ENCODE results near the gene AP1S1. TPM values are rescaled to one million over a fixed set of nuclear protein-coding genes. Genes with fewer than 3 reads are reported as not detected.

Gene AP1S1
- total and polyA plus RNA-seq, 2 of the 13 experiments (the other 11 are each of a cell fraction or from before 2014, with no cell fraction given) = 57.5 to 68.1 TPM

DNA sequence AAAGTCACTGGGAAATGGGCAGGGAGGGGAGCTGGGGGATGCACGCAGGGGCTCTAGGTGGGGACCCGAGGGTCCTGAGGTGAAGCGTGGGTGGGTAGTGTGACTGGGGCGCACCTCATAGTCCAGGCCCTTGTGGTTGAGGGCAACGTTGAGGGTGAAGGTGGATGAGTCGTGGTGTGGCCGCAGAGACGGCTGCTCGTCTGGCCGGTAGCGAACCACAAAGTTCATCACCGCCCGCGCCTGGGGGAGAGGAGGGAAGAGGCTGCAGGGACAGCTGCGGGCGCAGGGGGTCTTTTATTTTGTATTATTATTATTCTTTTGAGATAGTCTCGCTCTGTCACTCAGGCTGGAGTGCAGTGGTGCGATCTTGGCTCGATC is 52.4 kb downstream of the AP1S1 start:
- H3K27ac ChIP-seq (ENCODE audit: extremely low read length, insufficient read depth, low read length) = no peak overlapping the region
- H3K9me3 ChIP-seq (ENCODE audit: low read length) = no peaks in the 10 kb centered on the region
- no TSS peak for BruUV-seq (replicated peaks)
- no peak overlapping the region for H3K9ac ChIP-seq (ENCODE audit: insufficient read depth, low read depth, low read length)
- intact Hi-C loops (cut with micrococcal nuclease; ENCODE audit: unreplicated experiment) (no loop called here), in situ Hi-C loops (cut with HindIII; ENCODE audit: extremely low pct_ligation_motif_present, low pct_unique_long_range_greater_than_20kb) (no loop called here)
- WGBS (ENCODE audit: low lambda C conversion rate) = 94% methylated on average over 18 of the region's 19 CpGs
- H3K4me3 ChIP-seq (replicated peaks in 1 of 3; ENCODE audit: insufficient read depth in 1 of 3, low read depth in 2 of 3, low read length in 3 of 3) = no peak overlapping the region
- ATAC-seq (no peak), DNase-seq (ENCODE audit: low spot score) (no peak), FAIRE-seq (no peak)
- H3K4me2 ChIP-seq (ENCODE audit: low read depth, low read length) = no peak overlapping the region
- H3K36me3 ChIP-seq (replicated peaks in 1 of 2; ENCODE audit: control insufficient read depth in 1 of 2, insufficient read depth in 2 of 2, low read length in 2 of 2) = peaks cover 12 to 23% of the 10 kb centered on the region in 2 experiments; a peak in 4 of 5 replicates
- H3K4me1 ChIP-seq (ENCODE audit: insufficient read depth, low read length) = peaks cover 19% of the 10 kb centered on the region
- POLR2A ChIA-PET = interaction anchor here (0.6 to 11.6 kb wide), 3 partner anchors 9 to 93 kb away, joined by 3 to 202 read pairs (median 6); partner anchors contain the start of genes CLDN15, PLOD3 and ZNHIT1
- H3K79me2 ChIP-seq (ENCODE audit: insufficient read depth, low read length) = no peaks in the 10 kb centered on the region
- CTCF ChIA-PET (ENCODE audit: low intra/inter-chr PET ratio, low total read pairs) = no interaction called here
- H4K20me1 ChIP-seq (ENCODE audit: insufficient read depth, low read length) = no peaks in the 10 kb centered on the region
- no peak overlapping the region for H2AFZ ChIP-seq (ENCODE audit: low read length)
- no peaks in the 10 kb centered on the region for H3K27me3 ChIP-seq (ENCODE audit: control insufficient read depth in 1 of 2, insufficient read depth in 2 of 2, low read length in 2 of 2)
- TF ChIP-seq, protein P1, sequence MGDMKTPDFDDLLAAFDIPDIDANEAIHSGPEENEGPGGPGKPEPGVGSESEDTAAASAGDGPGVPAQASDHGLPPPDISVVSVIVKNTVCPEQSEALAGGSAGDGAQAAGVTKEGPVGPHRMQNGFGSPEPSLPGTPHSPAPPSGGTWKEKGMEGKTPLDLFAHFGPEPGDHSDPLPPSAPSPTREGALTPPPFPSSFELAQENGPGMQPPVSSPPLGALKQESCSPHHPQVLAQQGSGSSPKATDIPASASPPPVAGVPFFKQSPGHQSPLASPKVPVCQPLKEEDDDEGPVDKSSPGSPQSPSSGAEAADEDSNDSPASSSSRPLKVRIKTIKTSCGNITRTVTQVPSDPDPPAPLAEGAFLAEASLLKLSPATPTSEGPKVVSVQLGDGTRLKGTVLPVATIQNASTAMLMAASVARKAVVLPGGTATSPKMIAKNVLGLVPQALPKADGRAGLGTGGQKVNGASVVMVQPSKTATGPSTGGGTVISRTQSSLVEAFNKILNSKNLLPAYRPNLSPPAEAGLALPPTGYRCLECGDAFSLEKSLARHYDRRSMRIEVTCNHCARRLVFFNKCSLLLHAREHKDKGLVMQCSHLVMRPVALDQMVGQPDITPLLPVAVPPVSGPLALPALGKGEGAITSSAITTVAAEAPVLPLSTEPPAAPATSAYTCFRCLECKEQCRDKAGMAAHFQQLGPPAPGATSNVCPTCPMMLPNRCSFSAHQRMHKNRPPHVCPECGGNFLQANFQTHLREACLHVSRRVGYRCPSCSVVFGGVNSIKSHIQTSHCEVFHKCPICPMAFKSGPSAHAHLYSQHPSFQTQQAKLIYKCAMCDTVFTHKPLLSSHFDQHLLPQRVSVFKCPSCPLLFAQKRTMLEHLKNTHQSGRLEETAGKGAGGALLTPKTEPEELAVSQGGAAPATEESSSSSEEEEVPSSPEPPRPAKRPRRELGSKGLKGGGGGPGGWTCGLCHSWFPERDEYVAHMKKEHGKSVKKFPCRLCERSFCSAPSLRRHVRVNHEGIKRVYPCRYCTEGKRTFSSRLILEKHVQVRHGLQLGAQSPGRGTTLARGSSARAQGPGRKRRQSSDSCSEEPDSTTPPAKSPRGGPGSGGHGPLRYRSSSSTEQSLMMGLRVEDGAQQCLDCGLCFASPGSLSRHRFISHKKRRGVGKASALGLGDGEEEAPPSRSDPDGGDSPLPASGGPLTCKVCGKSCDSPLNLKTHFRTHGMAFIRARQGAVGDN (CRISPR knock-in tag; IDR thresholded peaks at IDR 0.05) = no peak
- no peak for TF ChIP-seq BRD4 (CRISPR knock-in tag; IDR thresholded peaks at IDR 0.05)
- TF ChIP-seq ZNF619 (CRISPR knock-in tag; IDR thresholded peaks at IDR 0.05) = no peak
- TF ChIP-seq PHB2 (IDR thresholded peaks at IDR 0.05; ENCODE audit: partially characterized antibody) = no peak
- no peak for TF ChIP-seq ZNF30 (CRISPR knock-in tag; IDR thresholded peaks at IDR 0.05)
- TF ChIP-seq TARDBP (CRISPR knock-in tag; IDR thresholded peaks at IDR 0.05) = no peak
- TF ChIP-seq ZSCAN29 (CRISPR knock-in tag; conservative IDR thresholded peaks at IDR 0.05) = no peak
- peak; percentile 6 for TF ChIP-seq AGO2 (optimal IDR thresholded peaks at IDR 0.05; ENCODE audit: low read depth, low read length)
- no peak for TF ChIP-seq NFIC (IDR thresholded peaks at IDR 0.05; ENCODE audit: low read length)
- TF ChIP-seq RBFOX2 (IDR thresholded peaks at IDR 0.05; ENCODE audit: low read depth, low read length) = 0 out of 2 replicates have a peak, but pooled peaks have one; percentile 53
- no peak for TF ChIP-seq NR3C1 (CRISPR knock-in tag; IDR thresholded peaks at IDR 0.05)
- TF ChIP-seq, protein P2, sequence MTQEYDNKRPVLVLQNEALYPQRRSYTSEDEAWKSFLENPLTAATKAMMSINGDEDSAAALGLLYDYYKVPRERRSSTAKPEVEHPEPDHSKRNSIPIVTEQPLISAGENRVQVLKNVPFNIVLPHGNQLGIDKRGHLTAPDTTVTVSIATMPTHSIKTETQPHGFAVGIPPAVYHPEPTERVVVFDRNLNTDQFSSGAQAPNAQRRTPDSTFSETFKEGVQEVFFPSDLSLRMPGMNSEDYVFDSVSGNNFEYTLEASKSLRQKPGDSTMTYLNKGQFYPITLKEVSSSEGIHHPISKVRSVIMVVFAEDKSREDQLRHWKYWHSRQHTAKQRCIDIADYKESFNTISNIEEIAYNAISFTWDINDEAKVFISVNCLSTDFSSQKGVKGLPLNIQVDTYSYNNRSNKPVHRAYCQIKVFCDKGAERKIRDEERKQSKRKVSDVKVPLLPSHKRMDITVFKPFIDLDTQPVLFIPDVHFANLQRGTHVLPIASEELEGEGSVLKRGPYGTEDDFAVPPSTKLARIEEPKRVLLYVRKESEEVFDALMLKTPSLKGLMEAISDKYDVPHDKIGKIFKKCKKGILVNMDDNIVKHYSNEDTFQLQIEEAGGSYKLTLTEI (CRISPR knock-in tag; conservative IDR thresholded peaks at IDR 0.05) = no peak
- no peak for TF ChIP-seq ZNF761 (CRISPR knock-in tag; conservative IDR thresholded peaks at IDR 0.05)
- TF ChIP-seq AGO1 (IDR thresholded peaks at IDR 0.05; ENCODE audit: low read depth, low read length, poor library complexity, severe bottlenecking) = peak; percentile 71
- TF ChIP-seq CREM (IDR thresholded peaks at IDR 0.05) = no peak
- no peak for TF ChIP-seq CREM (CRISPR knock-in tag; IDR thresholded peaks at IDR 0.05)
- peak in 1 of 2 experiments; percentile 43; a peak in 1 of 4 replicates for TF ChIP-seq POLR2A (IDR thresholded peaks at IDR 0.05; ENCODE audit: insufficient read depth in 1 of 2, low read depth in 2 of 2, low read length in 2 of 2)
- TF ChIP-seq ZFP41 (CRISPR knock-in tag; IDR thresholded peaks at IDR 0.05; ENCODE audit: borderline replicate concordance) = no peak
- no peak for TF ChIP-seq ZNF263 (CRISPR knock-in tag; IDR thresholded peaks at IDR 0.05)

All from HepG2 (cell line).